ENCODE measurements around the gene PDZD2. TPM values are rescaled to one million over a fixed set of nuclear protein-coding genes. Genes with fewer than 3 reads are reported as not detected.

Gene PDZD2
- total RNA-seq, 2 experiments from 2014 or later = not detected

DNA sequence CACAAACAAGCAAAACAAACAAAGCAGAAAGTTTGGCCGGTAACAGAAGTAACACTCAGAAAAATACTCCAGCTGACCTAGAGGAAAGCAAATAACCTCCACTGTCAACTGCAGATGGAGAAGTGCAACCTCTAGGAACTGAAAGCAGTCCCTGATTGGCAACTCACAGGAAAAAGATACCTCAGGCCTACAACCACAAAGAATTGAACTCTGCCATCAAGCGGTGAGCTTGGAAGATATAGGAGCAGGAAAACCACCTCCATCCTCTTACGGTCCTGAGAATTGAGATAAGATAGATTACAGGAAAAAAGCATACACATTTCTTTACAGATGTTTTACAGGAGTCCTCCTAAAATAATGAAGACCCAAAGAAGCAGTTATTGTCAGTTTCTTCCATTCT lies 184.5 kb downstream of the PDZD2 start:
- Mint-ChIP-seq H3K9me3 (no peaks in the 10 kb centered on the region), H3K4me3 (no peak overlapping the region), H3K27me3 (peaks cover 2% of the 10 kb centered on the region), H3K4me1 (peaks cover 2% of the 10 kb centered on the region), H3K36me3 (ENCODE audit: low read depth) (no peaks in the 10 kb centered on the region), H3K27ac (no peak overlapping the region)
- CTCF ChIA-PET = interaction anchor here (0.6 to 3.0 kb wide), 3 partner anchors 239 to 270 kb away, joined by 3 to 20 read pairs (median 16); no protein-coding TSS in a partner anchor
- POLR2A ChIA-PET = no interaction called here
- no peak for DNase-seq

GRCh38 chr5:31824869-31825517 lies 186.1 kb downstream of the PDZD2 start:
- POLR2A ChIA-PET = interaction anchor here (0.8 kb wide), 1 partner anchor 81 kb away, joined by 3 read pairs; no protein-coding TSS in a partner anchor

GRCh38 chr5:31825518-31826068 lies 186.7 kb downstream of the PDZD2 start:
- no peak overlapping the region for H3K4me3 Mint-ChIP-seq
- H3K27me3 Mint-ChIP-seq = peaks cover 2% of the 10 kb centered on the region
- no peaks in the 10 kb centered on the region for H3K36me3 Mint-ChIP-seq (ENCODE audit: low read depth)
- H3K4me1 Mint-ChIP-seq = peaks cover 2% of the 10 kb centered on the region
- H3K9me3 Mint-ChIP-seq = peaks cover 2% of the 10 kb centered on the region
- ChIA-PET POLR2A (interaction anchor here (0.8 kb wide), 1 partner anchor 80 kb away, joined by 3 read pairs; no protein-coding TSS in a partner anchor), CTCF (interaction anchor here (1.0 to 3.0 kb wide), 4 partner anchors 58 to 267 kb away, joined by 3 to 20 read pairs (median 10); no protein-coding TSS in a partner anchor)
- DNase-seq = peak; percentile 24
- H3K27ac Mint-ChIP-seq = no peak overlapping the region

More at GRCh38 chr5:31824869-31825517, 186.1 kb downstream of the PDZD2 start:
- DNase-seq = no peak
- Mint-ChIP-seq H3K9me3 (no peaks in the 10 kb centered on the region), H3K36me3 (ENCODE audit: low read depth) (no peaks in the 10 kb centered on the region), H3K27ac (no peak overlapping the region), H3K27me3 (peaks cover 2% of the 10 kb centered on the region), H3K4me3 (no peak overlapping the region), H3K4me1 (peaks cover 2% of the 10 kb centered on the region)
- CTCF ChIA-PET = interaction anchor here (1.0 to 3.0 kb wide), 4 partner anchors 58 to 268 kb away, joined by 3 to 20 read pairs (median 10); no protein-coding TSS in a partner anchor

DNA sequence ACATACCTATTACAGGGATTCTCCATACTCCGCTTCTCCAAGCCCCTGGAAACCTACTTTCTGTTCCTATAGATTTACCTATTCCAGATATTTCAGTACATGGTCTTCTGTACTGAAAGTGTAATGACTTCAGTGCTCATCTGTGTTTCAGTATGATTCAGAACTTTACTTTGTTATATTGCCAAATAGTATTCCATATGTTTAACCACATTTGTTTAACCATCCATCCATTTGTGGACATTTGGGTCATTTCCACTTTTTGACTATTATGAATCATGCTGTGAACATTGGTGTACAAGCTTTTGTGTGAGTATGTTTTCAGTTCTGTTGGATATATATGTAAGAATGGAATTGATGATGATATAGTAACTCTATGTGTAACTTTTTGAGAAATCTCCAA lies 188.9 kb downstream of the PDZD2 start:
- CTCF ChIA-PET = no interaction called here
- Mint-ChIP-seq H3K9me3 (peaks cover 2% of the 10 kb centered on the region), H3K27ac (no peak overlapping the region), H3K27me3 (peaks cover 2% of the 10 kb centered on the region), H3K4me1 (peaks cover 2% of the 10 kb centered on the region), H3K36me3 (ENCODE audit: low read depth) (no peaks in the 10 kb centered on the region), H3K4me3 (no peak overlapping the region)
- POLR2A ChIA-PET = no interaction called here
- no peak for DNase-seq

GRCh38 chr5:31832966-31833365 lies 194.0 kb downstream of the PDZD2 start:
- H3K27me3 Mint-ChIP-seq = no peaks in the 10 kb centered on the region
- no peak overlapping the region for H3K4me3 Mint-ChIP-seq
- ChIA-PET POLR2A (no interaction called here), CTCF (no interaction called here)
- no peak overlapping the region for H3K27ac Mint-ChIP-seq
- DNase-seq = no peak
- no peaks in the 10 kb centered on the region for H3K36me3 Mint-ChIP-seq (ENCODE audit: low read depth)
- peaks cover 2% of the 10 kb centered on the region for H3K9me3 Mint-ChIP-seq
- no peaks in the 10 kb centered on the region for H3K4me1 Mint-ChIP-seq

- ChIA-PET CTCF (no interaction called here), POLR2A (no interaction called here)
- H3K4me3 Mint-ChIP-seq = no peak overlapping the region
- peaks cover 2% of the 10 kb centered on the region for H3K9me3 Mint-ChIP-seq
- H3K27me3 Mint-ChIP-seq = no peaks in the 10 kb centered on the region
- no peak overlapping the region for H3K27ac Mint-ChIP-seq
- H3K36me3 Mint-ChIP-seq (ENCODE audit: low read depth) = no peaks in the 10 kb centered on the region
- no peak for DNase-seq
- no peaks in the 10 kb centered on the region for H3K4me1 Mint-ChIP-seq
Observed at GRCh38 chr5:31833710-31834109, 194.8 kb downstream of the PDZD2 start.

GRCh38 chr5:31844622-31845345 lies 205.9 kb downstream of the PDZD2 start:
- DNase-seq = no peak
- ChIA-PET CTCF (no interaction called here), POLR2A (no interaction called here)
- Mint-ChIP-seq H3K4me3 (no peak overlapping the region), H3K36me3 (ENCODE audit: low read depth) (no peaks in the 10 kb centered on the region), H3K4me1 (no peaks in the 10 kb centered on the region), H3K27me3 (no peaks in the 10 kb centered on the region), H3K27ac (no peak overlapping the region), H3K9me3 (no peaks in the 10 kb centered on the region)

- H3K27me3 Mint-ChIP-seq = no peaks in the 10 kb centered on the region
- ChIA-PET CTCF (interaction anchor here (0.9 kb wide), 1 partner anchor 231 kb away, joined by 4 read pairs; no protein-coding TSS in a partner anchor), POLR2A (no interaction called here)
- no peaks in the 10 kb centered on the region for H3K36me3 Mint-ChIP-seq (ENCODE audit: low read depth)
- no peak overlapping the region for H3K27ac Mint-ChIP-seq
- no peak overlapping the region for H3K4me3 Mint-ChIP-seq
- H3K4me1 Mint-ChIP-seq = no peaks in the 10 kb centered on the region
- no peak for DNase-seq
- H3K9me3 Mint-ChIP-seq = no peaks in the 10 kb centered on the region
Observed at GRCh38 chr5:31845361-31845760, 206.4 kb downstream of the PDZD2 start.

DNA sequence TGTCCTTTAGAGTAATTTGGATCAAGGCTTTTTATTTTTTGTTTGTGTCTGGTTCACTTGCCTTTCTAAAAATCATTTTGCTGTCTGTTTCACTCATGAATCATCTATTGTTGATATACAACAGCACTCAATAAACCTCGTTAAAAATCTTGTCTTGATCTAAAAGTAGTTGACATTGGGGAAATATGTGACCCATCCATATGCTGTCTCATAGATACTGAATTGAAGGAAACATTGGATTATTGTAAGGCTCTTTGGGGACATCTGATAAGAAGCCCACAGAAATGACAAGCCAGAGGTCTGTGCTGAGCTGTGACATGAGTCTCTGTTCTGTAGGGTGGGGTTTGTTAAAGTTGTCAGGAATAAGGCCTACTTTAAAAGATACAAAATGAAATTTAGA lies 208.0 kb downstream of the PDZD2 start:
- ChIA-PET CTCF (no interaction called here), POLR2A (no interaction called here)
- no peak for DNase-seq
- H3K27ac Mint-ChIP-seq = no peak overlapping the region
- no peak overlapping the region for H3K4me3 Mint-ChIP-seq
- H3K27me3 Mint-ChIP-seq = no peaks in the 10 kb centered on the region
- no peaks in the 10 kb centered on the region for H3K9me3 Mint-ChIP-seq
- H3K4me1 Mint-ChIP-seq = no peaks in the 10 kb centered on the region
- H3K36me3 Mint-ChIP-seq (ENCODE audit: low read depth) = no peaks in the 10 kb centered on the region

- H3K9me3 Mint-ChIP-seq = no peaks in the 10 kb centered on the region
- H3K36me3 Mint-ChIP-seq (ENCODE audit: low read depth) = no peaks in the 10 kb centered on the region
- DNase-seq = no peak
- ChIA-PET CTCF (no interaction called here), POLR2A (no interaction called here)
- H3K27me3 Mint-ChIP-seq = no peaks in the 10 kb centered on the region
- no peak overlapping the region for H3K4me3 Mint-ChIP-seq
- no peaks in the 10 kb centered on the region for H3K4me1 Mint-ChIP-seq
- H3K27ac Mint-ChIP-seq = no peak overlapping the region
Observed at GRCh38 chr5:31847354-31847753, 208.4 kb downstream of the PDZD2 start.

DNA sequence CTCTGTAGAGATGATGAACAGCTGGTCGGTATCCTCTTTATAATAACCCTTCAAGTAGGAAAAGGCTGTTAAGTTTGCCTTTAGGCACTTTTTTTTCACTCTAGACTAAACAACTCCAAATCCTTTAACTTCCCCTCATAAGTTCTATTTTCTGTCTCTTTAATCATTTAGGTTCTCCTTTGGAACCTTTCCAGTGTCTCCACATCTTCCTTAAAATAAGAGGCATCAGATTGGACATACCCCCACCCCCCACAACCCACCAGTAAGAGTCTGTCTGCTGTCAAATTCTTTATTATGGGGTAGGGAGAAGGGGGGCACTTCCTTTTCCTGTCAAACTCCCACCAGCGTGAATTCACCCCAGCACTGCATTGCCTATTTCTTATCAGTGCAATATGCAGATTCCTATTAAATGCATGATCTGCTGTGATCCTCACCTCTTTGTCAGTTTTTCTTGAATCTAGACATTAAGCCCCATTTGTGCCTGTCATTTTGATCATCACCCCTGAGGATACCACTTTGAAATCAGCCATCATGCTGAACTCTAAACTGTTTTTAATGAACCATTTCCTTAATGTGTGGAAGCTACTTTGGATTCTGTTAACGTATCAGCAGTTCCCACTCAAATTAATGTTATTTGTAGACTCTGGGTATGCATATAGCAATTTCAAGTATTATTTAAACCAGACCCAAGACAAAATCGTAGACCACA lies 212.2 kb downstream of the PDZD2 start:
- no peaks in the 10 kb centered on the region for H3K36me3 Mint-ChIP-seq (ENCODE audit: low read depth)
- CTCF ChIA-PET = no interaction called here
- peaks cover 9% of the 10 kb centered on the region for H3K4me1 Mint-ChIP-seq
- no peaks in the 10 kb centered on the region for H3K9me3 Mint-ChIP-seq
- H3K27ac Mint-ChIP-seq = no peak overlapping the region
- POLR2A ChIA-PET = no interaction called here
- peaks cover 29% of the 10 kb centered on the region for H3K27me3 Mint-ChIP-seq
- no peak overlapping the region for H3K4me3 Mint-ChIP-seq
- DNase-seq = no peak

- no peak overlapping the region for H3K4me3 Mint-ChIP-seq
- H3K27me3 Mint-ChIP-seq = peaks cover 40% of the 10 kb centered on the region
- H3K4me1 Mint-ChIP-seq = peaks cover 9% of the 10 kb centered on the region
- ChIA-PET CTCF (no interaction called here), POLR2A (no interaction called here)
- no peaks in the 10 kb centered on the region for H3K36me3 Mint-ChIP-seq (ENCODE audit: low read depth)
- no peak overlapping the region for H3K27ac Mint-ChIP-seq
- no peaks in the 10 kb centered on the region for H3K9me3 Mint-ChIP-seq
- DNase-seq = no peak
Observed at GRCh38 chr5:31853398-31854135, 214.6 kb downstream of the PDZD2 start.
